Thyroid gland (tissue), 4 donors: ENCODE measurements around the gene ETFRF1.

ENCODE experiments used
- POLR2A ChIP-seq, 2 donors: fragments of 450-650 bp; IDR thresholded peaks; one replicate each; pipeline ENCODE4 v1.6.1; 2017; ENCODE audit warnings: antibody characterized with exemption in 2 of 2, mild to moderate bottlenecking in 2 of 2, moderate library complexity in 1 of 2
- TF ChIP-seq, protein P1 (sequence below), 6 experiments: fragments of 200-600 bp in 3 of 6; fragments of 450-650 bp in 3 of 6; sonication (generic) in 3 of 6; IDR thresholded peaks; one replicate each; pipeline ENCODE4 v1.5.1; 2016 to 2019; ENCODE audit warnings: antibody characterized with exemption in 6 of 6, mild to moderate bottlenecking in 2 of 6, inconsistent platforms in 1 of 6, moderate library complexity in 1 of 6

DNA sequence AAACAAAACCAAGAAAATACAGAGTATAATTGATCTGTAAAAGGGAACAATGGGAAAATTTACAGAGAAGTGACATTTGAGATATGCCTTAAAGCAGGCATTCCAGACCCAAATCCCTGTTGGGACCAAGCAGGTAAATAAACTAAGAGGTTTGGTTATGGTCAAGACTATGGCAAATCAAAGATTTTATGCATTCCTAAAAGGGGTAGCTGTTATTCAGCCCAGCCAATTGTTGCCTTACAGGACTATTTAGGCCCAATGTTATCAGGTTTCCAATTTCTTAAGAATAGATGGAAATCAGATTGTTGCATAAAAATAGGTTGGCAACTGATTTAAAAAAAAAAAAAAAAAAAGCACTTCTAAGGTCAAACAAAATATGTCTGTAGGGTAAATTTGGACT lies 5.4 kb upstream of the ETFRF1 start:
- TF ChIP-seq, protein P1, sequence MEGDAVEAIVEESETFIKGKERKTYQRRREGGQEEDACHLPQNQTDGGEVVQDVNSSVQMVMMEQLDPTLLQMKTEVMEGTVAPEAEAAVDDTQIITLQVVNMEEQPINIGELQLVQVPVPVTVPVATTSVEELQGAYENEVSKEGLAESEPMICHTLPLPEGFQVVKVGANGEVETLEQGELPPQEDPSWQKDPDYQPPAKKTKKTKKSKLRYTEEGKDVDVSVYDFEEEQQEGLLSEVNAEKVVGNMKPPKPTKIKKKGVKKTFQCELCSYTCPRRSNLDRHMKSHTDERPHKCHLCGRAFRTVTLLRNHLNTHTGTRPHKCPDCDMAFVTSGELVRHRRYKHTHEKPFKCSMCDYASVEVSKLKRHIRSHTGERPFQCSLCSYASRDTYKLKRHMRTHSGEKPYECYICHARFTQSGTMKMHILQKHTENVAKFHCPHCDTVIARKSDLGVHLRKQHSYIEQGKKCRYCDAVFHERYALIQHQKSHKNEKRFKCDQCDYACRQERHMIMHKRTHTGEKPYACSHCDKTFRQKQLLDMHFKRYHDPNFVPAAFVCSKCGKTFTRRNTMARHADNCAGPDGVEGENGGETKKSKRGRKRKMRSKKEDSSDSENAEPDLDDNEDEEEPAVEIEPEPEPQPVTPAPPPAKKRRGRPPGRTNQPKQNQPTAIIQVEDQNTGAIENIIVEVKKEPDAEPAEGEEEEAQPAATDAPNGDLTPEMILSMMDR (IDR thresholded peaks at IDR 0.05) = no peak
- TF ChIP-seq POLR2A (IDR thresholded peaks at IDR 0.05) = no peak
